NK-92 treated with Interleukin-12 subunit alpha and Interleukin-12 subunit beta, amount 100 ng/mL, for 24 hours (cell line): Measurements from ENCODE around the gene TPP1.
A peak's percentile ranks its signal among the peaks of the same experiment; 100 is the strongest.

ENCODE experiments used
- DNase-seq: peaks from one replicate; lab custom pipeline; 2025; lab: John Stamatoyannopoulos, UW

TPP1 gene

GRCh38 chr11:6619004-6619745 lies at the start of gene TPP1:
Gene TPP1, minus strand, starts transcription at chr11:6619422. Its CDS starts 22 bp downstream, at chr11:6619400.
- DNase-seq: peak; percentile 86

GRCh38 chr11:6667733-6668374 lies 48.6 kb upstream of the TPP1 start:
- peak; percentile 19 for DNase-seq

DNA sequence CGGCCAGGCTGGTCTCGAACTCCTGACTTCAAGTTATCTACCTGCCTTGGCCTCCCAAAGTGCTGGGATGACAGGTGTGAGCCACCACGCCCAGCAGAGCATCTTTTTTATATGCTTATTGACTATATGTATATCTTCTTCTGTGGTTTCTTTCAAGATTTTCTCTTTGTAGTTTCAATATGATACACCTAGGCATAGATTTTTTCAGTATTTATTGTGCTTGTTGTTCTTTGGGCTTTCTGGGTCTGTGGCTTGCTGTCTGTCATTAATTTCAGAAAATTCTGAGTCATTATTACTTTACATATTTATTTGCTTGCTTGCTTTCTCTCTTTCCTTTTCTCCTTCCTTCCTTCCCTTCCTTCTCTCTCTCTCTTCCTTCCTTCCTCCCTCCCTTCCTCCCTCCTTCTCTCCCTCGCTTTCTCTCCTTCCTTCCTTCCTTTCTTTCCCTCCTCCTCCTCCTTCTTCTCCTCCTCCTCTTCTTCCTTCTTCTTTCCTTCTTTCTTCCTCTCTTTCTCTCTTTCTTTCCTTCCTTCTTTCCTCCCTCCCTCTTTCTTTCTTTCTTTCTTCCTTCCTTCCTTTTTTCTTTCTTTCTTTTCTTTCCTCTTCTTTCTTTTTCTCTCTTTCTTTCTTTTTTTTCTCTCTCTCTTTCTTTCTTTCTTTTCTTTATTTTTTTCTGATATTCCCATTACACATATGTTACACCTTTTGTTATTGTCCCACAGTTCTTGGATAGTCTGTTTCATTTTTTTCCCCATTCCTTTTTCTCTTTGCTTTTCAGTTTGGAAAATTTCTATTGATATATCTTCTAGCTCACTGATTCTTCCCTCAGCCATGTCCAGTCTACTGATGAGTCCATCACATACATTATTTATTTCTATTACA lies 47.3 kb upstream of the TPP1 start:
- DNase-seq: no peak

DNA sequence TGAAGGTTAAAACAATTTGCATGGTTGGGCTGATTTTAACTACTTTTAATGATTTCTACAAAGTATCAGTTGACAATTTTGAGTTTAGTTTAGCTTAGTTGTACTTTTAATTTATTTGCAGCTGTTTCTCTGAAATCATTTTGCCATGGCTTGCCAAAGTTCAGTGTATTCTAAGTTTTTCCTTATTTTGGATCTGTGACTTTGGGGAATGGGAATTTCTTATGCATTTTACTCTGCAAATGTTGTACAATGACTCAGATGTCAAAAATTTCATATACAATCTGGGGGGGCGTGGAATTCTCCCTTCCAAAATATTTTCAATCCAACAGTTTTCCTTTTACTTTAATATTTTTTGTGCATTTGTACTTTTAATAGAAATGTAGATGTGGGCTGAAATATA lies 45.3 kb upstream of the TPP1 start:
- DNase-seq: no peak

- DNase-seq: no peak
Observed at GRCh38 chr11:6663794-6664469, 44.7 kb upstream of the TPP1 start.

DNA sequence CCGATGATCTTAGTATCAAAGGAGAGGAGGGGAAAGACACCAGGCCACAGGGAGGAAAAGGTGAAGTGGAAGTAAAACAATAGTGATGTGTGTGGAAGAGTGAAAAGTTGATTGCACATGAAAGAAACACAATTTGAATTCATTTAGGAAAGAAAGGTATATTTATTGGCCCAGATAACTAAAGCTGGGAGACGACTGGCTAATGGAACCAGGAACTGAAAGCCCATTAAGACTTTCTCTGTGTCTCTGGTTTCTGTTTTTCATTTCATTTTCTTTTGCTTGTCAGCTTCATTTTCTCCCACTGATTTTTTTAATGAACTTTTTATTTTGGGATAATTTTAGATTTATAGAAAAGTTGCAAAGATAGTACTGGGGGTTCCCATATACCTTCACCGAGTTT lies 41.5 kb upstream of the TPP1 start:
- DNase-seq: no peak

DNA sequence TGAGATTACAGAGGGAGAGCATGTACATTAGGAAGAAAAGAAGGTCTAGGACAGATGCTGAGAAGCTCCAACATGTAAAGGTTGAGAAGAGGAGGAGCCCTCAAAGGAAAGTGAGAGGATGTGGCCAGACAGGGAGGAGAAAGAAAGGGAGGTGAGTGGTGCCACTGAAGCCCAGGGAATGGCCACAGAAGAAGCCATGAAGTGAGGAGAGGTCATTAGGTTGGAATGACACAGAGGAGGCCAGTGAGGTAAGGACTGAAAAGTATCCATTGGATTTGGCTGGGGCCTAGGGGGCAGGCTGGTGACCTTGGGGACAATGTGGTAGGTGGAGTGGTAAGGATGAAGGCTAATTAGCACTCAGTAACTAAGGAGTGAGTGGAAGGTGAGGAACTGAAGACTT lies 39.4 kb upstream of the TPP1 start:
- no peak for DNase-seq

GRCh38 chr11:6657346-6657745 lies 38.1 kb upstream of the TPP1 start:
- DNase-seq: no peak

GRCh38 chr11:6656936-6657335 lies 37.7 kb upstream of the TPP1 start:
- DNase-seq: no peak

DNA sequence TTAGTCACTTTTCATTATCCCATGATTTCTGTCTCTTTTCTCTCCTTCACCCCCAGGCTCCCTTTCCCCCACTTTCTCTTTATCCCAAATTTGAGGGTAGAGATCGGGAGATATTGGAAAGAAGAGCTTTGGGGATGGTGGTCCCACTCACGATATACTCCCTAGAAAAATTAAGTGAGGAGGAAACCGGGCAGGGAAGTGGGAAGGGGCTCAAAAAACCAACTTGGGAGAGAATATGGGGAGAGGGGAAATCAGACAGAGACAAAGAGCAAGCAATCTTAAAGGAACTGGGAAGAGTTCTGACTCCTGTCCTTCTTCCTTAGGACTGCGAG lies 37.3 kb upstream of the TPP1 start:
- no peak for DNase-seq

DNA sequence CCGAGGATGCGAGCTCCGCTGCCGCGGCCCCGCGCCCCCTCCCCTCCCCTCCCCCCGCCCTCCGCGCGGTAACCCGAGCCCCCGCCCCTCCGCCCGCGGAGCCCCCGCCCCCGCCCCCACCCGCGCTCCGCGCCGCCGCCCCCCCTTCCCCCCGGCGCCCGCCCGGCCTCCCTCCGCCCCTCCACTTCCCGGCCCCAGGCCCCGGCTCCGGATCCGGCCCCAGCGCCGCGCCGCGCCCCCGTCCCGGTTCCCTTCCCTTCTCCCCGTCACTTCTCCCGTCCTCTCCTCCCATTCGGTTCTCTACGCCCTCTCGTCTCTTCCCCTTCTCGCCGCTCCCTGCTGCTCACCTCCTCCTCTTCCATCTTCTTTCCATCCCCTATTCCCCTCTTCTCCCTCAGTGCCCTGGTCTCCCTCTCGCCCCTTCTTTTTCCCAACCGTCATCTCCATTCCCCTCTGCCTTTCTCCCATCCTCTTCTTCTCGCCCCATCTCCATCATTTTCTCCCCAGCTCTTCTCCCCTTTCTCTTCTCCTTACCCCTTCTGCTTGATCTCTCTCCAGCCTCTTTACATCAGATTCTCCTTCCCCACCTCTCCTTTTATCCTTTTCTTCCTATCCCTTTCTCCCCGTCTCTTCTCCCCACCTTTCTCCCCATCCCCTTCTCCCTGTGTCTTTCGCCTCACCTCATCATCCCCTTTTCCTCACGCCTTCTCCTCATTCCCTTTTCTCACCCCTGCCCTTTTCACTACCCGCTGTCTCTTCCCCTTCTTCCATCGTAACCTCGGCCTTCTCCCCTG lies 36.8 kb upstream of the TPP1 start, which contains the start of gene DCHS1:
Gene DCHS1, minus strand, starts transcription at position 20 of the 794 bp plus-strand sequence. CDS start 14,196 bp downstream, outside the sequence.
- DNase-seq: no peak

DNA sequence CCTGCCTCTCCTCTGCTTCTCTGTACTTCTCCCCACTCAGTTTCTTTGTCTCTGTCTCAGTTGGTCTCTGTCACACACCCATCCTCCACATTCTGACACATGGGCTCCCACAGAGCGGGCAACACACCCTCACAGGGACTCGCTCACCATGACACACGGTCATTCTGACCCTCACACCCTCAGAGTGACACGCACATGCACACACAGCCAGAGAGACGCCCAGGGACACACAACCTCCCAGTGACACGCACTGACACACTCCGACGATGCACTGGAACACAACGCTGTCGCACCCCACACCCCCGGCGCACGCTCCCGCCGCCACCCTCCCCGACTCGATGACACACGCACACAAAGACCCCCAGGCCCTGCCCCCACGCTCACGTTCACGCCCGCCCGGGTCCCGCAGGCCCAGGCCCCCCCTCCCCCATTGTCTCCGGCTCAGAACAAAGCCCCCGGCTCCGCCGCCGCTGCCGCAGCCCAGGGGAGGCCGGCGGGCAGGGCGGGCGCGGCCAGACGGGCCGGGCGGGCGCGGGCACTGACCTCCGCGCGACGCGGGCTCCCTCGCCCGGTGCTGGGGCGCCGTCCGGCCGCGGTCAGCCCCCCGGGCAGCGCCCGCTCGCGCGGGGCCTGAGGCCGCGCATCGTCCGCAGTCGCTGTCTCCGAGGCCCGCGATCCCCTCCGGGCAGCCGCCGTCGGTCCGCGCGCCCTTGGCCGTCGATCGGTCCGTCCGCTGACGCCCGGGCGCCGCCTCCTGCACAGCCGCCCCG lies 36.0 kb upstream of the TPP1 start:
- DNase-seq: no peak

DNA sequence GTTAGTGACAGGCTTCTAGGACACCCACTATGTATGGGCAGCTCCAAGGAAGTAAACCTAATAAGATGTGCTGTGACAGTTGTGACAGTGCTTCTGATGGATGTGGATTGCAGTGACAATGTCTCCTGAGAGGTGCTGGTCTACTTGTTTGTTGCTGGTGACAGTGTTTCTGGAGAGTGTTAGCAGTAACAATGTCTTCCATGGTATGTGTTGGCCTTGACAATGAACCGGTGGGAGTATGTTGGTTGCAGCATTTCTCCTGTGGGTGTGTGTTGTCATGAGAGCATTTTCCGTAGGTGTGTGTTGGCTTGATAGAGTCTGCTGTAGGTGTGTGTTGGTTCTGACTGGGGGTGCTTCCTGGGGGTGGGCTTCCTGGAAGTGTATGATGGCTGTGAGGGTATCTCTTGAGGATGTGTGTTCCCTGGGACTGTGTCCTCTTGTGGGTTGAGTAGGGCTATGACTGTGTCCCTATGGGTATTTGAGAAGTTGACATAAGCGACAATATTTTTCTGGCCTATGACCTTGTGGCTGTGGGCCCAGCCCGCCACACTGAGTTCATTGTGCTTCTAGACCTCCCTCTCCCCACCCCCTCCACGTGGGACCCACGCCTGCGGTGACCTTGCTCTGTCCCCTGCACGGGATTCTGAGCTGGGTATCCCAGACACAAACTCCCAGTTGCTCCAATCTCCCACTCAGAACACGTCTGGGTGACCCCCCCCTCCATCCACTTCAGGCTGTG lies 35.2 kb upstream of the TPP1 start:
- no peak for DNase-seq

GRCh38 chr11:6653656-6654055 lies 34.4 kb upstream of the TPP1 start:
- no peak for DNase-seq

DNA sequence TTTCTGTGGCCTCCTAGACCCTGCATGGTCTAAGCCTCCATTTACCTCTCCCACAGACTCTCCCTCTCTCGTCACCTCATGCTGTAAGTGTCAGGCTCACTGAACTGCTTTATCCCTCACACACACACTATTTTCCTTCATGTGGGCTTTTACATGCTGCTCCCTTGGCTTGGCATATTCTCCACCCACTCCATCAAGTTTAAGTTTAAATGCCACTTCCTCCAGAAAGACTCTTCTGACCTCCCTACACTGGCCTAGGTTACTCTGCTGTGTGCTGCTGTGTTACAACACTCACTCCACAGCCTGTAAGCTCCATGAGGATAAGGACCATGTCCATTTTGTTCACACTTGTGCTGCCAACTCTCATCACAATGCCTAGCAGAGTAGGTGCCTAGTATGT lies 33.9 kb upstream of the TPP1 start:
- DNase-seq: no peak

DNA sequence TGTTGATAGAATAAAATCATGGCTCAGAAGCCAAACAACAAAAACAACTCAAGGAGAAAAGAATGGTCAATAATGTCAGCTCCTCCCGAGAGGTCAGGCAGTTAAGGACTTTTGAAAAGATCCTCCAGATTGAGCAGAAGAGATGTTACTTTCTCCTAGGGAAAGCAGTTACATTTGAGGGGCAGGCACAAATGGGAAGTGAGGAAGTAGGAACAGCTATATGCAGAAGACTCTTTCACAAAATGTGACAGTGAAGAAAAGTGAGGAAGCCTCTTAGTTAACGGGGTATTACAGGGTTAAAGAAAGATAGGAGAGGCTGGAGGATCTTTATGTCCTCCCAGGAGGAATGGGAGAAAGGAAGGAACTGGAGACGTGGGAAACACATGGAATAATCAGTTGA lies 33.0 kb upstream of the TPP1 start:
- no peak for DNase-seq

GRCh38 chr11:6650980-6651379 lies 31.8 kb upstream of the TPP1 start:
- no peak for DNase-seq

DNA sequence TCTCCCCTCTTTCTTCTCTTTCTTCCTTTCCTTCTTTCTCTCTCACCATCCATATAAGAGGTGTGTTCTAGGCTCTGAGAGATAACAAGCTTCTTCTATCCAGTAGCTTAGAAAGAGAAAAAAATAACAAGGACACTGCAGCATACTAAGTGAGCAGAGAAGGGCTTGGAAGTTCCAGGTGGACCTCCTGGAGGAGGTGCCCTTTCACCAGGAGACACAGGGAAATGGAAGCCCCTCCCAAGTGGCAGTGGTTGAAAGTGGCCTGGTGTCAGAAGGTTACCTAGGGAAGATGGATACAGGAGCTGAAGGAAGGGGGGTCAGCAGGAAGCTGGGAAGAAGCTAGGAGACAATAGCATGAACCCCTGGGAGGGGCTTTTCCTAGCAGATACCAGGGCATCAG lies 30.9 kb upstream of the TPP1 start:
- no peak for DNase-seq

DNA sequence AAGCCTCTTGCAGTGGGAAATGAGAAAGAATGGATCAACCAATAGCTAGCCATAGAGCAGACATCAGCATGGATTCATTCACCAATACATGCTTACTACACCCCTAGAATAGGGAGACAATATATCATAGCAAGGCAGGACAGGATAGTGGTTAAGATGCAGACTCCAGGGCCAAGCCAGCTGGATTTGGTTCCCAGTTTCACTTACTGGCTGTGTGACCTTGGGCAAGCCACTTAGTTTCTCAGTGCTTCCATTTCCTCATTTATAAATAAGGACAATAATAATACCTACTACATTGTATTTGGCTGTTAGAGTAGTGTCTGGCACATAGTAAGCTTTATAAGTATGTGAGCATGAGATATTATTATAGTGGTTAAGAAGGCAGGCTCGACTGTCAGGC lies 29.3 kb upstream of the TPP1 start:
- no peak for DNase-seq

- DNase-seq: no peak
Observed at GRCh38 chr11:6647836-6648235, 28.6 kb upstream of the TPP1 start.
